Loucy (cell line): ENCODE measurements around the gene CDYL.

Source experiments
- CTCF ChIP-seq: fragments of 200-600 bp; sonication (generic); conservative IDR thresholded peaks from 2 replicates; pipeline ENCODE4 v1.5.1; 2014; ENCODE audit warnings: mild to moderate bottlenecking, antibody characterized with exemption, low read length
- EZH2phosphoT487 ChIP-seq: fragments of 200-600 bp; IDR thresholded peaks from 2 replicates; pipeline ENCODE4 v1.6.1; 2018; ENCODE audit warnings: antibody characterized with exemption, mild to moderate bottlenecking, moderate library complexity, borderline replicate concordance

- TF ChIP-seq CTCF: no peak
- no peak for TF ChIP-seq EZH2phosphoT487
Observed at GRCh38 chr6:4820704-4821276, 44.6 kb downstream of the CDYL start.
